Cardiac fibroblast (primary cell): ENCODE results near the gene SGIP1.
A peak's percentile ranks its signal among the peaks of the same experiment; 100 is the strongest.
"Not testable (repeated sequence)": the region's sequence is repeated elsewhere in the genome, so short reads cannot be mapped to it uniquely, and the experiment has no call there.

Source experiments
- DNase-seq, 2 donors: peaks; one replicate each; pipeline versions ENCODE4 v3.0.0 to v3.0.0-alpha.2; 2010; ENCODE audit warnings: low read depth in 2 of 2
- H3K4me3 ChIP-seq, 2 donors: replicated peaks in 1 of 2; 1 replicate in 1 of 2; 2 replicates in 1 of 2; pipeline ENCODE4 v1.5.1; 2011; ENCODE audit warnings: low read depth in 2 of 2, low read length in 2 of 2, mild to moderate bottlenecking in 2 of 2, moderate library complexity in 1 of 2
- TF ChIP-seq, protein P1 (sequence below): IDR thresholded peaks from one replicate; pipeline ENCODE4 v1.5.1; 2011; ENCODE audit warnings: low read depth, mild to moderate bottlenecking, low read length, inconsistent platforms

The SGIP1 gene

DNA sequence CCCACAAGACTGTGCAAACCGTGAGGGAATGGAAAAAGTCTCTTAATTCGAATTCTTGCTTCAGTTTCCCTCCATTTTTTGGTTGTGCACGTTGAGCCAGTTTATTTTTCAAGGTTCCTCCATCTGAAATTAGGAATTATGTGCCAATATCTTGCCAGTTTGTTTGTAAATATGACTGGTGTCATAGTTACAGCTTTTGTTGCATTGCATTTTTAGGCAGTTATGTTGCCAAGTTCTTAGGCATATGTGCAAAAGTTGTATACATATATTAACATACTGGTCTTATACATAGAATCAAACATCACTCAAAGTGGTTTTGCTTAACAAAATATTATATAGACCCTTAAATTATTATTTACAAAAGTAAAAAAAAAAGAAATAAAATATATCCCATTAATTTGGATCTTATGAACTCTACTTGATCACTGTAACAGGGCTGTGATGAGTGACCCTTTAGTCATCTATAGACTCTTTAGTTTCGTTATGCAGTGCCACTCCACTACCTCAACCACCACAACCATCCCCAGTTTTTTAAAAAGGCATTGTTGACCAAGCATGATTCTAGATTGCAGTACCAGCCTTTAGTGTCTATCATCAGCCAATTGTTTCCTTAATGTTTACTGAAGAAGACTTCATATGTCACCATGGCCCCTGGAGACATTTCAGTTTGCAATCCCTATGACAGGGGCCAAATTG, 197.4 kb downstream of the SGIP1 start:
- TF ChIP-seq, protein P1, sequence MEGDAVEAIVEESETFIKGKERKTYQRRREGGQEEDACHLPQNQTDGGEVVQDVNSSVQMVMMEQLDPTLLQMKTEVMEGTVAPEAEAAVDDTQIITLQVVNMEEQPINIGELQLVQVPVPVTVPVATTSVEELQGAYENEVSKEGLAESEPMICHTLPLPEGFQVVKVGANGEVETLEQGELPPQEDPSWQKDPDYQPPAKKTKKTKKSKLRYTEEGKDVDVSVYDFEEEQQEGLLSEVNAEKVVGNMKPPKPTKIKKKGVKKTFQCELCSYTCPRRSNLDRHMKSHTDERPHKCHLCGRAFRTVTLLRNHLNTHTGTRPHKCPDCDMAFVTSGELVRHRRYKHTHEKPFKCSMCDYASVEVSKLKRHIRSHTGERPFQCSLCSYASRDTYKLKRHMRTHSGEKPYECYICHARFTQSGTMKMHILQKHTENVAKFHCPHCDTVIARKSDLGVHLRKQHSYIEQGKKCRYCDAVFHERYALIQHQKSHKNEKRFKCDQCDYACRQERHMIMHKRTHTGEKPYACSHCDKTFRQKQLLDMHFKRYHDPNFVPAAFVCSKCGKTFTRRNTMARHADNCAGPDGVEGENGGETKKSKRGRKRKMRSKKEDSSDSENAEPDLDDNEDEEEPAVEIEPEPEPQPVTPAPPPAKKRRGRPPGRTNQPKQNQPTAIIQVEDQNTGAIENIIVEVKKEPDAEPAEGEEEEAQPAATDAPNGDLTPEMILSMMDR = no peak
- DNase-seq = no peak
- H3K4me3 ChIP-seq = no peak overlapping the region

DNA sequence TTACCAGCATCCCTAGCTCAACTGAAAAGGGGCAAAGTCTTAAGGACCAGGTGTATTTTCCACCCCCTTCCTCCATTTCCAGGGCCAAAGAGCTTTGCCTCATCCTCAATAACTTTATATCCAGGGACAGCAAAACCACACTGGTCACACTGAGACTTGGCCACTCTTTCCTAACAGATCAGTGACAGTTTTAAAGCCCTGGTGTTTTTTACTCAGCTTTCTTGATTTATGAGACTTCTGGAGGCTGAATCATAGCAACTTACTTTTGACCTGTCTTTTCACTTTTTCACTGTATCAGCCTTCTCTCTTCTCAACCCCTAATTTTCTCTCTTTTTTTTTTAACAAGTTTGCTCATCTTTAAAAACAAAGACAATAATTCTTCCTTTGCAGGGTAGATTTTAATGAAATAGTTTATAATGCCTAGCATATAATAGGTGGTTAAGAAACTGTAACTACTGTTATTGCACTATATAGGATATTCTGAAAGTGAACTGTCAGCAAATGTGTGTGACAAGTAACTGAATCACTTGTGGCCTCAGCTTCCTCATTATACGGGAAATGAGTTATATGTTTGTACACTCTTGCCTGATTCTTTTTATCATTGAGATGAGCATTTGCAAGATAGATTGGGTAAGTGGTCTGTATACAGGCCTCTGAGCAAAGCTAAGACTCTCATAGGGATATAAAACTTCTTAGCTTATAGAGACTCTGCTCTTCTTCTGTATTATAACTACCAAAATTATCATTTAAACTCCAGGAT, 198.6 kb downstream of the SGIP1 start:
- no peak overlapping the region for H3K4me3 ChIP-seq
- TF ChIP-seq, protein P1 = no peak
- no peak for DNase-seq

DNA sequence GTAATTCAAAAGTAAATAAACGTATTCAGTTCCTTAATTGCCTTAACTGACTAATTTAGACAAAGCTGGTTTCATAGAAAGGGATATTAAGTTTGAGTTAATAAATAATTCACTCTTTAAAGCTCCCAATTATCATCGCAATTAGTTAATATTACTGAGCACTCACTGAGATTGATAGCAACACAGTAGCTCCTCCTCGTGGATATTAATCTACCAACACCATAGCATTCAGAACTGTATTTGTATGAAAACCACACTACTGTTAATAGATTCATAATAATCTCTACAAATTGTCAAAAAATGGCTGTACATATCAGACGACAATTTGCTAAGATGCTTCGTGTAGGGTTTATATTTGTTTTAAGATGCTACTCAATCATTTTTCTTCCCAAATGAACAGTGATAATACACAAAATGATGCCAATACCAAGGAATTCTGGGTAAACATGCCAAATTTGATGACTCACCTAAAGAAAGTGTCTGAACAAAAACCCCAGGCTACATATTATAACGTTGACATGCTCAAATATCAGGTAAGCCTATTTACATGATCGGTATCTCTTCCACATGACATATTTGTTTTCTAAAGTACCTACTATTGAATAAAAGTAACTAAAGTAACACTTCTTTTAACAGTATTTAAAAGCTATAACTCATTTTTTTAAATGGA, 199.5 kb downstream of the SGIP1 start:
- peak in 1 of 2 donors; percentile 56 for DNase-seq
- H3K4me3 ChIP-seq = no peak overlapping the region
- TF ChIP-seq, protein P1 = no peak

DNA sequence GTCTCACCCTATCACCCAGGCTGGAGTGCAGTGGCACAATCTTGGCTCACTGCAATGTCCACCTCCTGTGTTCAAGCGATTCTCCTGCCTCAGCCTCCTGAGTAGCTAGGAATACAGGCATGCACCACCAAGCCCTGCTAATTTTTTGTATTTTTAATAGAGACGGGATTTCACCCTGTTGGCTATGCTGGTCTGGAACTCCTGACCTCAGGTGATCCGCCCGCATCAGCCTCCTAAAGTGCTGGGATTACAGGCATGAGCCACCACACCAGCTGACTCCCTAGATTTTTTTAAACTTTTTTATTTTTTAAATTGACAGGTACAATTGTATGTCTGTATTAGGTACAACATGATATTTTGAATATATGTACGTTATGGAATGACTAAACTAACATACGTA, 200.6 kb downstream of the SGIP1 start:
- DNase-seq, H3K4me3 ChIP-seq: not testable (repeated sequence)

DNA sequence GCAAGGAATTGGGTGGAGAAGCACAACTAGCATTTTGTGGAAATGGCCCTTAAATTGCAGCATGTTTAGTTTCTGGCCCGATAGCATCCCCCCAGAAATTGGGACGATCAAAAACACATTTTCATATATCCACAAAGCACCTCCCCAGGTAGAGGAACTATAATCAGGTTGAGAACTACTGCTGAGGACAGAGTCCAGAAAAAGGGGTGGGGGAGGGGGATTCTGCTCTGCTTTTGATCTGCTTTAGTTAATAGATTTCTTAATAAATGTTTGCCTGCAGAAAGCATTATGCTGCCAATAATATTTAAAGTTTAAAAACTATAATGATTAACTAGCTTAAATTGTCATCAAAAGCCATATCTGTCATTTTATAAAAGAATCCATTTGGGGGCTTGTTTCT, 203.9 kb downstream of the SGIP1 start:
- DNase-seq = no peak
- H3K4me3 ChIP-seq = no peak overlapping the region
- TF ChIP-seq, protein P1 = no peak

DNA sequence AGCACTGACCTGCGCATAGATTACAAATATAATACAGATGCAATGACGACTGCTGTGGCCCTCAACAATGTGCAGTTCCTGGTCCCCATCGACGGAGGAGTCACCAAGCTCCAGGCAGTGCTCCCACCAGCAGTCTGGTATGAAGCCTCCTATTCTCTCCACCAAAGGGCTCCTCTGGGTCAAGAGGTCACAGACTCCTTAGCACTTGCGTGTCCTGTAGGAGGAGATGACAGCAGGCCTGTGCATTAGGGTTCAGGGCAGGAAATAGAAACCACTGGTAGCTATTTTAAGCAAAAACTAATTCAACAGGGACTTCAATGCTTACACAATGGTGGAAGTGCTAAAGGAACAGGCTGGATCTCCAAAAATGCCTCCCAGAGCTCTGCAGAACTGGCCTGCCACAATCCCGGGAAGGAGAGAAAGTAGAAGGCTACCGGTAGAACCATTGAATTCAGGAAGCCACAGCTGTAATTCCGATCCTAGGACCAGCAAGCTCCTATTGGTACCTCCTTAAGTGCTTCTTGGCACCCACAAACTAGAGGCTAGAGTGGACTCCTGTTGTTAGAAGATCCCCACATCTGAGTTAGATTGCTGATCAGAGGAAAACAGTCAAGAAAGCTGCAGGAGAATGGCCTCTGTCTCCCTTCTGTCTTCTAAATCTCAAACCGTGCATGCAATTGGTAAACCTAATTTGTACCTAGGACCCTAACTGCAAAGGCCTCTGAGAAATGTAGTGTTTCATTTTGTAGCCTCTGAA, 205.6 kb downstream of the SGIP1 start:
- H3K4me3 ChIP-seq = no peak overlapping the region
- TF ChIP-seq, protein P1 = no peak
- DNase-seq = no peak
